Choroid plexus epithelial cell (primary cell): ENCODE results near the gene TRPV3.

ENCODE experiments used
- DNase-seq: peaks from one replicate; pipeline ENCODE4 v3.0.0-alpha.2; 2010; ENCODE audit warnings: low read depth
- H3K4me3 ChIP-seq: 2 replicates; pipeline ENCODE4 v1.5.1; 2011; ENCODE audit warnings: low read depth, mild to moderate bottlenecking, control low read depth, low read length, moderate library complexity
- TF ChIP-seq, protein P1 (sequence below): conservative IDR thresholded peaks from 2 replicates; pipeline ENCODE4 v1.5.1; 2011; ENCODE audit warnings: low read depth, mild to moderate bottlenecking, control low read depth, inconsistent platforms, low read length, moderate library complexity

The TRPV3 gene

DNA sequence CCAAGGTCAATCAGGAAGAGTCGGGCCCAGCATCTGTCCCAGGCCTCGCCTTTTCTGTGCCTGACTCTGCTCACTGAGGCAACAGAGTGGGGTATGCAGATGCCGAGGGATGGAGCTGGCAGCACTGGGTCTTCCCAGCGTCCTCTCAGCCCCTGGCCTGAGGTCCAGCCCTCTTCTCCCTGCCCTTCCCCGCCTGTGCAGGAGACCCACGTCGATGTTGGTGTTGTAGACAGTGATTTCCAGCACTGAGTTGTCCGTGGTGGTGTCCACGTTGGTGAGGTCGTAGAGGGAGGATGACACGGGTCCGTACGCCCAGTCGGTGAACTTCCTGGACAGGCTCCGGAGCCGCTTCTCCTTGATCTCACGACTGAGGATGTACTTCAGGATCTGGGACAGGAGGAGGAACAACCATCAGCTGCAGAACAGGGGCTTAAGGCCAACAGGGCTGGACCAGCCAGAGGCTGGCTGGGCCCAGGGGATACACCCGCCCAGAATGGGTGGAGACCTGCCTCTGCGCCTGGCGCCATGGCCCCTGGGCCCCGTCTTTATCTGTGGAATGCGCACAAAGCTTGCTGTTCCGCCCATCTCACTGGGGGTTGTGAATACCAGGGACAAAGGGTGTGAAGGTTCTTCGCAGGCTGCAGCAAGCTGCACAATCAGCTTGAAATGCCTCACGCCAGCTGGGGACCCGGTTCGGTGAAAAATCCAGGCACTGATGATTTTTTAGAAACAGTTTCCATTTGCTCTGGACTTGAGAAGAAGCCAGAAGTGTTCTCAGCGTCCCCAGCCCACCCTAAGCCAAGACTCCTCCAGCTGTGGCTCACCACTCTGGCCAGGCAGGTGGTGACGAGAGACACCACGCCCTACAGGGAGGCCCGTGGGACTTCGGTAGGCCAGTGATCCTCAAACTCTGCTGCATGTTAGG lies 27.5 kb downstream of the TRPV3 start:
- peak; percentile 90 for DNase-seq
- peak overlapping the region; percentile 23 for H3K4me3 ChIP-seq
- TF ChIP-seq, protein P1, sequence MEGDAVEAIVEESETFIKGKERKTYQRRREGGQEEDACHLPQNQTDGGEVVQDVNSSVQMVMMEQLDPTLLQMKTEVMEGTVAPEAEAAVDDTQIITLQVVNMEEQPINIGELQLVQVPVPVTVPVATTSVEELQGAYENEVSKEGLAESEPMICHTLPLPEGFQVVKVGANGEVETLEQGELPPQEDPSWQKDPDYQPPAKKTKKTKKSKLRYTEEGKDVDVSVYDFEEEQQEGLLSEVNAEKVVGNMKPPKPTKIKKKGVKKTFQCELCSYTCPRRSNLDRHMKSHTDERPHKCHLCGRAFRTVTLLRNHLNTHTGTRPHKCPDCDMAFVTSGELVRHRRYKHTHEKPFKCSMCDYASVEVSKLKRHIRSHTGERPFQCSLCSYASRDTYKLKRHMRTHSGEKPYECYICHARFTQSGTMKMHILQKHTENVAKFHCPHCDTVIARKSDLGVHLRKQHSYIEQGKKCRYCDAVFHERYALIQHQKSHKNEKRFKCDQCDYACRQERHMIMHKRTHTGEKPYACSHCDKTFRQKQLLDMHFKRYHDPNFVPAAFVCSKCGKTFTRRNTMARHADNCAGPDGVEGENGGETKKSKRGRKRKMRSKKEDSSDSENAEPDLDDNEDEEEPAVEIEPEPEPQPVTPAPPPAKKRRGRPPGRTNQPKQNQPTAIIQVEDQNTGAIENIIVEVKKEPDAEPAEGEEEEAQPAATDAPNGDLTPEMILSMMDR = no peak

DNA sequence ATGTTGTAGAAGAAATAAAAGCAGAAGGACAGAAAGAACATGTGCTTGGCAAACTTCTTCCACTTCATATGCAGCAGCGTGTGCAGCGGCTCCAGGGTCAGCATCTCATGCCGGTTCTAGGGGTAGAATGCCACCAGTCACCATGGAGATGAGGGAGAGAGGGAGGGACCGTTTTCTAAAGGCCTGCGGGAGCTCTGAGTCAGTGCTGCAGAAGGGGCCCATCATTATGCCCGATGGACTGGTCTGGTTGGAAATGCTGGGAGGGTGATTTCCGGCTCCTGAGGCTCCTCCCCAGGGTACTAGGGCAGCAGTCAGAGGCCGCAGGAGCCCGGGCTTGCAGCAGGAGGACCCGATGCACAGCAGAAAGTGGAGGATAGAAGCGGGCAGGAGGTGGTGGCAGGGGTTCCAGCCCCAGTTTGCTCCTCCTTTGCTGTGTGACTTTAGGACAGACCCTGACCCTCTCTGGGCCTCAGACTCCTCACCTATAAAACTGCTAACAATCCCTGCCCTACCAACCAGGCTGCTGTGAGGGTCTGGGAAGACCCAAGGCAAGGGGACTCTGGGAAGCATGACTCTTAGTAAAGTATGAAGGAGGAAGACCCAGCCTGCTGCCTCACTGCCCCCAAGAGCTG lies 28.6 kb downstream of the TRPV3 start:
- no peak overlapping the region for H3K4me3 ChIP-seq
- peak; percentile 83 for DNase-seq
- TF ChIP-seq, protein P1 = no peak

DNA sequence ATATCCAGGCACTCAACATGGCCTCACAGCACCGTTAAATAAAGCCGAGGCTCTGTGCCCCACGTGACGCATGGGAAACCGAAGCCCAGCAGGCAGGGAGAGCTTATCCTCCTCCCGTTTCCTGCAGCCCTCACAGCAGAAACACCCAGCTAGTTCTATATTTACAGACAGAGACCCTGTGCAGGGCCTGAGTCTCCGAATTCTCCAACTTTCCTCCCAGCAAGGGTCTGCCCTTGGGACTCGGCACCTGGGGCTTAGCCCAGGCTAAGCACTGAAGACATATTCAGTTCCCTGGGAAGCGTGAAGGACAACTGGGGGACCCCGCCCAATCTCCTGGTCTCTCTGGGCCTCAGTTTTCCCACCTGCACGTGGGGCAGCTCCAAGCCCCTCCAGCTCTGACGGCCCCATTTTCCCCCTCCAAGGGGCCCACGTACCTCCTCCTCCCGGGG lies 29.2 kb downstream of the TRPV3 start:
- TF ChIP-seq, protein P1 = no peak
- peak; percentile 41 for DNase-seq
- H3K4me3 ChIP-seq = no peak overlapping the region

DNA sequence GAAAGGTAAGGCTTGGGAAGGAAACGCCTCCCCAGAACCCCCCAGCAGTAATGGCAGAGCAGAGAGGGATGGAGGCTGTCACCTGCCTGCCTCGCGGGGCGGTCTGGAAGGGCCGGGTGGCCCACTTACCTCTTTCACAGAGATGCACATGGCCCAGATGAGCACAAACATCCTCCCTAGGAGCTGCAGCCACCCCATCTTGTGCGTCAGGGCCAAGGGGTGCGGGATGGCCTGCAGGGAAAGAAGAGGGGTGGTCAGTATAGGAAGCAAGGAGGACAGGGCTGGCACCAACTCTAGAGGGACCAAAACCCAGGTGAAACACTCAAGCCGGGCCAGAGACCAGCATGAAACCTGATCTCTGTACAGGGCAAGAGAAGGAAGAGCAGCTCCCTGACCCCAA lies 29.7 kb downstream of the TRPV3 start:
- DNase-seq = no peak
- TF ChIP-seq, protein P1 = no peak
- H3K4me3 ChIP-seq = no peak overlapping the region

DNA sequence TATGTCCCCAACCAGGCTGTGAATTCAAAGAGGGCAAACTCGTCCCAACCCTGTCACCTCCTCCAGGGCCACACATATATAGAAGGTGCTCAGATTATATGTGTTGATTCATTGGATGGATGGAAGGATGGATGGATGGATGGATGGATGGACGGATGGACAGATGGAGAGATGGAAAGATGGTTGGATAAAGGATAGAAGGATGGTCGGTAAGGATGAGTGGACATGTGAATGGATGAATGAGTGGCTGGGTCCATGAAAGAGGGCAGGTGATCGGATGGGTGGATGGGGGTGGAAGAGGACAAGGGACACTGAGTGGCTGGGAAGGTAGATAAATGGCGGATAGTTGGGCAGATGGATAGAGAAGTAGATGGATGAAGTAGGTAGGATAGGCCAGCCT lies 30.1 kb downstream of the TRPV3 start:
- DNase-seq = no peak
- H3K4me3 ChIP-seq = no peak overlapping the region
- TF ChIP-seq, protein P1 = no peak

DNA sequence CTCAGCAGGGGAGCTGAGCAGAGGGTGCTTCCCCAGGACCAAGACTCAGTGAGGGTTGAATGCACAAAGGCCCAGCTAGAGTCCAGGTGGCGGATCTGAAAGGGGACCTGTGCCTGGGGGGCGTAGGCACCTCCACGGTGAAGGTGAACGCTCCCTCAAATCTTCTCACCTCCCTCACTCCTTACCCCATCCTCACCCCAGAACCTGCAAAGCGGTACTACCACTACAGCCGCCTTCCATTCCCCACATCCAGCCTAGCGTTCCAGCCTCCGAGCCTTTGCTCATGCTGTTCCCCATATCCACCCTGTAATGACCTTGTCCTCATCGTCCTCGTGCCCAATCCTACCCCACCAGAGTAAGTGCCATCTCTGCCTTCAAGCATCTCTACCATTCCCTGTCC lies 30.6 kb downstream of the TRPV3 start:
- DNase-seq = no peak
- H3K4me3 ChIP-seq = no peak overlapping the region
- TF ChIP-seq, protein P1 = no peak
